Measurements from ENCODE around the gene AMH. TPM values are rescaled to one million over a fixed set of nuclear protein-coding genes. Genes with fewer than 3 reads are reported as not detected.

Gene AMH
- total RNA-seq, 1 donor from 2014 or later = 0.82 TPM

DNA sequence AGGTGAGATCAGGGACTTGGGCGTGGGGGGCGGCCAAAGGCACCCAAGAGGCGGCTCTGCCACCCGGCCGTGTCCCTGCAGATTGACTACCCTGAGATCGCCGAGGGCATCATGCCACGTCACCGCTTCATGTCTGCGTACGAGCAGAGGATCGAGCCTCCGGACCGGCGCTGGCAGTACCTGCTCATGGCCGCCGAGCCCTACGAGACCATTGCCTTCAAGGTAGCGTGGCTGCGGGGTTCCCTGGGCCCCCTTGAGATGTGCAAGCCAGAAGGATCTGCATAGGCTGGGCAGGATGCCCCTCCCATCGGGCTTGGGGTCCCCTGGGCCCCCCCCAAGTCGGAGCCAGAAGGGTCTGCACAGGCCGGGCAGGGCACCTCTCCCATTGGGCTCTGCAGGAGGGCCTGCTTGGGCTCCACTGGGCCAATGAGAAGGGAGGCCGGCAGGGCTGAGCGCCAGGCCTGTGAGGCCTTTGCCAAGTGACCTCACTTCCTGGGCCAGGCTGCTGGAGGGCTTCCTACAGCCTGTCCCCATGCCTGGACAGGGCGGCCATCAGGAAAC, 2.2 kb upstream of the AMH start:
- DNase-seq (ENCODE audit: low spot score in 2 of 2) (peak in 1 of 2 donors; percentile 81), FAIRE-seq (no peak)

DNA sequence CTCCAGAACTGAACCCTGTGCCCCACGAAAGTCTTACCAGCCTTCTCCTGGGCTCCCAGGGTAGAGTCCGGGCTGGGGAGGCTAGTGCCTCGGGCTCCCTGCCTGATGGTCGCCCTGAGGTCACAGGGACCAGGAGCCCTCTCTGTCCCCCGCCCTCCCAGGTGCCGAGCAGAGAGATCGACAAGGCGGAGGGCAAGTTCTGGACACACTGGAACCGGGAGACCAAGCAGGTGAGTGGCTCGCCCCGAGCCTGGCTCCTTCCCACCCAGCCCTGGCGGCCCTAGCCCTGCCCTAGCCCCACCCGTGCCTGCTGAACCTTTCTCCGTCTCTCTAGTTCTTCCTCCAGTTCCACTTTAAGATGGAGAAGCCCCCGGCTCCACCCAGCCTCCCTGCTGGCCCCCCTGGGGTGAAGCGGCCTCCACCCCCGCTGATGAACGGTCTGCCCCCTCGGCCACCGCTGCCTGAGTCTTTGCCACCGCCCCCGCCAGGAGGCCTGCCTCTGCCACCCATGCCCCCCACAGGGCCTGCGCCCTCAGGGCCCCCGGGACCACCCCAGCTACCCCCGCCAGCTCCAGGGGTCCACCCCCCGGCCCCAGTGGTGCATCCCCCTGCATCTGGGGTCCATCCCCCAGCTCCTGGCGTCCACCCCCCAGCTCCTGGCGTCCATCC, 1.6 kb upstream of the AMH start:
- FAIRE-seq (no peak), DNase-seq (ENCODE audit: low spot score in 2 of 2) (no peak)

DNA sequence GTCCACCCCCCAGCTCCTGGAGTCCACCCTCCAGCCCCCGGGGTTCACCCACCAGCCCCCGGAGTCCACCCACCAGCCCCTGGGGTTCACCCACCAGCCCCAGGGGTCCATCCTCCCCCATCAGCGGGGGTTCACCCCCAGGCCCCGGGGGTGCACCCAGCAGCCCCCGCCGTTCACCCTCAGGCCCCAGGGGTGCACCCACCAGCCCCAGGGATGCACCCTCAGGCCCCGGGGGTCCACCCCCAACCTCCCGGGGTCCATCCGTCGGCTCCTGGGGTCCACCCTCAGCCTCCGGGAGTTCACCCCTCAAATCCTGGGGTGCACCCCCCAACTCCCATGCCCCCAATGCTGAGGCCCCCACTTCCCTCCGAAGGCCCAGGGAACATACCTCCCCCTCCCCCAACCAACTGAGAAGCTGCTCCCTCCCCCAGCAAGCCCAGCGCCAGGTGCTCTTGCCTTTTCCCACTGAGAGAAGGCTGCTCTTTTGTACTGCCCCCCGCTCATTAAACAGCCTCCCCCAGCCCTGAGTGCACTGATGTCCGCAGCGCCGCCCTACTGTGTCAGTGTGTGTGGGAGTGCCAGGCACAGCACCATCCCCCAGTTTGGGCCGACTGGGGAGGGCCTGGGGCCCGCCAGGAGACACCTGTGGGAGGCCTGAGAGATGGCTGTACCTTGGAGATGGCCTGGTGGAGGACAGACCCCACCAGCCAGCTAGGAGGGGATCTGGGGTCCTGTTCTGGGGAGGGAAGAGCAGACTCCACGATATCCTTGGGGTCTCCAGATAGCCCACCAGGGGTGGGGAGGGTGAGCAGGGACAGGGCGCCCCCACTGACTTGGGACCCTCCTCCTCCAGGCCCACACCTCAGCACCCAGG, 750 bp upstream of the AMH start:
- DNase-seq (ENCODE audit: low spot score in 2 of 2) = no peak
- no peak for FAIRE-seq

DNA sequence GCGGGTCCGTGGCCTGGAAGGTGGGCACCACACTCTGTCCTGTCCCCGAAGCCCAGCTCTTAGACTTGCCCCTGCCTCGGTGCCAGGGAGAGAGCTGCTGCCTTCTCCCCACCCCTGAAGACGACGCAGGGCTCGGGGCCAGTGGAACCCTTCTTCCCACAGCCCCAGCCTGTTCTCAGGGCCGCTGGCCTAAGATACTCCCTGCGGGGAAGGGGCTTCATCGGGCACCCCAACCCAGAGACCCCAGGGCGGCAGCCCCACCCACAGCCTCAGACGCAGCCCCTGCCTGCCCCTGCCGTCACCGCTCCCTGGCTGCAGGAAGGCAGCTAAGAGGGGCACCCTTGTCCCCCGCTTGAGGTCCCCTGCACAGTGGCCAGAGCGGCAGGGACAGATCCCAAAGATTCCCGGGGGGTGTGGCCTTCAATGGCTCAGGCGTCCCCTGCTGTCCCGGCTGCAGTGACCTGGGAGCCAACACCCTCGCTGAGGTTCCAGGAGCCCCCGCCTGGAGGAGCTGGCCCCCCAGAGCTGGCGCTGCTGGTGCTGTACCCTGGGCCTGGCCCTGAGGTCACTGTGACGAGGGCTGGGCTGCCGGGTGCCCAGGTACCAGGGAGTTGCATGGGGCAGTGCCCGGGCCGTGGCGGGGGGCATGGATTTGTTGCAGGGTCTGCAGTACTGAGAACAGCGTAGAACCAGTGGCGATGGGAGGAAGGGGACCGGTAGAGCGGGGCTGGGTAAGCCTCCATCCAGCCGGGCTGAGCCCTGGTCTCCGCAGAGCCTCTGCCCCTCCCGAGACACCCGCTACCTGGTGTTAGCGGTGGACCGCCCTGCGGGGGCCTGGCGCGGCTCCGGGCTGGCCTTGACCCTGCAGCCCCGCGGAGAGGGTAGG, 1.0 kb downstream of the AMH start:
- no peak for FAIRE-seq
- DNase-seq (ENCODE audit: low spot score in 2 of 2) = peak in 1 of 2 donors; percentile 51

DNA sequence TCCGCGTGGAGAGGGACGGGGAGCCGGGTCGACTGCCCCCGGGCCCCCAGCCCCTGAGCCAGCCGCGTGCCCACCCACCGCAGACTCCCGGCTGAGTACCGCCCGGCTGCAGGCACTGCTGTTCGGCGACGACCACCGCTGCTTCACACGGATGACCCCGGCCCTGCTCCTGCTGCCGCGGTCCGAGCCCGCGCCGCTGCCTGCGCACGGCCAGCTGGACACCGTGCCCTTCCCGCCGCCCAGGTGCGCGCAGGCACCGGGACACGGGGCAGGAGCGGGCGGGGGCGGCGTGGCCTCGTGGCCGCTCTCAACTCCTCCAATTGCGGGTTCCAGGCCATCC, 1.6 kb downstream of the AMH start:
- FAIRE-seq = no peak
- DNase-seq (ENCODE audit: low spot score in 2 of 2) = no peak

DNA sequence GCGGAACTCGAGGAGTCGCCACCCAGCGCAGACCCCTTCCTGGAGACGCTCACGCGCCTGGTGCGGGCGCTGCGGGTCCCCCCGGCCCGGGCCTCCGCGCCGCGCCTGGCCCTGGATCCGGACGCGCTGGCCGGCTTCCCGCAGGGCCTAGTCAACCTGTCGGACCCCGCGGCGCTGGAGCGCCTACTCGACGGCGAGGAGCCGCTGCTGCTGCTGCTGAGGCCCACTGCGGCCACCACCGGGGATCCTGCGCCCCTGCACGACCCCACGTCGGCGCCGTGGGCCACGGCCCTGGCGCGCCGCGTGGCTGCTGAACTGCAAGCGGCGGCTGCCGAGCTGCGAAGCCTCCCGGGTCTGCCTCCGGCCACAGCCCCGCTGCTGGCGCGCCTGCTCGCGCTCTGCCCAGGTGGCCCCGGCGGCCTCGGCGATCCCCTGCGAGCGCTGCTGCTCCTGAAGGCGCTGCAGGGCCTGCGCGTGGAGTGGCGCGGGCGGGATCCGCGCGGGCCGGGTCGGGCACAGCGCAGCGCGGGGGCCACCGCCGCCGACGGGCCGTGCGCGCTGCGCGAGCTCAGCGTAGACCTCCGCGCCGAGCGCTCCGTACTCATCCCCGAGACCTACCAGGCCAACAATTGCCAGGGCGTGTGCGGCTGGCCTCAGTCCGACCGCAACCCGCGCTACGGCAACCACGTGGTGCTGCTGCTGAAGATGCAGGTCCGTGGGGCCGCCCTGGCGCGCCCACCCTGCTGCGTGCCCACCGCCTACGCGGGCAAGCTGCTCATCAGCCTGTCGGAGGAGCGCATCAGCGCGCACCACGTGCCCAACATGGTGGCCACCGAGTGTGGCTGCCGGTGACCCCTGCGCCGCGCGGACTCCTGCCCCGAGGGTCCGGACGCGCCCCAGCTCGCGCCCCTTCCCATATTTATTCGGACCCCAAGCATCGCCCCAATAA, 2.3 kb downstream of the AMH start:
- DNase-seq (ENCODE audit: low spot score in 2 of 2) (peak in 1 of 2 donors; percentile 37), FAIRE-seq (no peak)

DNA sequence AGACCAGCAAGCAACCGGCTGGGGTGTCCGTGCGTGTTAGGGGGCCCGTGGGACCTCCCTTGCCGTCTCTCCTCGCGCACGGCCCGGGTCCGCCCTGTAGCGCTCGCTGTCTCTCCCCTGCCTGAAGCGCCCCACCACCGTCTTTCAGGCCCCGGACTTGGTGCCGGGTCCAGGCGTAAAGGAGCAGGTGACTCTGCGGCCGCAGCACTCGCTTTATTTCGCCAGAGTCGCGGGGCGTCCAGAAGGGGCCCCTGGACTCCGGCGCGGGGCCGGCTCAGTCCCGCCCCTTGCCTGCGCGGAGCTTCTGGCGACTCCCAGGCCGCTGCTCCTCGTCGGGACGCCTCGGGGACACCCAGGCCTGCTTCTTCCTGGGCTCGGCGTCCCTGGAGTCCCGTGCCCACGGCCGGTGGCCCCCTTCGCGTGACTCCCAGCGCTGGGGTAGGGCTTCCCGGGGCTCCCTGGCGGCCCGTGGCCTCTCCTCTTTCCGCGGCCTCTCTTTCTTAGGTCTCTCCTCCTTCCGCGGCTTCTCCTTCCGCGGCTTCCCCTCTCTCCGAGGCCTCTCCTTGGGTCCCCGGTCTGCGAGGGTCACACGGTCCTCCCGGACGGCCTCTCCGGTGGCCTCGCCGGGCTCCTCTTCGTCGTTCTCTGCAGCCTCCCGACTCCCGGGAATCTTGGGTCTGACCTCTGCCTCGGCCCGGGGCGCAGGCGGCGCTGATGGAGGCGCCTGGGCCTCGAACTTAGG, 3.1 kb downstream of the AMH start:
- FAIRE-seq = no peak
- peak in 1 of 2 donors; percentile 54 for DNase-seq (ENCODE audit: low spot score in 2 of 2)

DNA sequence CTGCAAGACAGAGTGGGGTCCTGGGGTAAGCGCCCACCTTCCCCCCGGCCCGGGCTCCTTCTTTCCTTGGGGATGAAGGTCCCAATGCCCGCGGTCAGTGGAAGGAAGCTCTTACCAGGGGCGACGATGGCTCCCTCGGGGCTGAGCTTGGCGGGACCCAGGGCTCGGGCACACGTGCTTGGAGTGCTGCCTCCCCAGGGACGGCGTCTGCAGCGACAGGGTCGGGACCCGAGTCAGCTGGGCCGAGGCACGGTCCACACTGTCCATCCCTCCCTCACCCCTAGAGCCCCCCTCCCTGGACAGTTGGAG, 3.6 kb downstream of the AMH start:
- DNase-seq (ENCODE audit: low spot score in 2 of 2) = no peak
- FAIRE-seq = no peak

DNA sequence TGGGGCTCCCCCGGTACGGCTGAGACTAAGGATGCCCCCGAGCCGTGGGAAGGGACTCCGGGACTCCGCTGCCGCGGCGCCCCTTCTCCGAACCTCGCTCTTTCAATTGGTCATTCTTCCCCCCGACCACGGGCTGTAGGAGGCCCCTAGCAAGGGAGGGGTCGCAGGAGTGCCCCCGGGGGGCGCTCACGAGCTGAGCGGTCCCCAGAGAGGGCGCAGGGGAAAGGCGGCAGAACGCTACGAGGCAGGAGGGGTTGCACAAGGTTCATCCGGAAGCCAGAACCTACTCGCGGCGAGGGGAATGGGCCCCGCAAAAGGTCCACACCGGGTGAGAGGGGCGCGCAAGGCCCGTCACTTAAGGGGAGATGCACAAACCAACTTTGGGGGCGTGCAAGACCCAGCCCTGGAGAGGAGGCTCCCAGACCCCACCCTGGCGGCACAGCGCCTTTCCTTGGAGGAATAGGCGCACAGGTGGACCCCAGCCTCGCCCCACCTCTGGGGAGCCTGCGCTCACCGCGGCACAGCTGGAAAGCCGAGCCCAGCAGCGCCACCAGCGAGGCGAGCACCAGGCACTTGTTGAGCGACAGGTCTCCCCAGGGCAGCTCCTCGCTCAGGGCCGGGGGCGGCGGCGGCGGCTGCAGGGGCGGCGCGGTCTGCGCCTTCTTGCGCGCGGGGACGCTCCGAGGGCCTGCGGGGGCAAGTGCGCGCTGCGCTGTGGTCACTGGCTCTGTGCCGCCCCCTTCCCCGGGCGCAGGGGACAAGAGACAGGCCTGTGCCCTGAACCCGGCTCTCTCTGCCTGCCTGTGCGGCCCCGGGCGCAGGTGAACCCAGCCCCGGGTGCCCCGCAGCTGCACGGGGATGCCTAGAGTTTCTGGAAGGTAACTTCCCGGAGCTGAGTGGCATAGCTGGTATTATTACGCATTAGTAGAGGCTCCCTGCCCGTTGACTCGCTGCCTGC, 4.3 kb downstream of the AMH start:
- no peak for FAIRE-seq

DNA sequence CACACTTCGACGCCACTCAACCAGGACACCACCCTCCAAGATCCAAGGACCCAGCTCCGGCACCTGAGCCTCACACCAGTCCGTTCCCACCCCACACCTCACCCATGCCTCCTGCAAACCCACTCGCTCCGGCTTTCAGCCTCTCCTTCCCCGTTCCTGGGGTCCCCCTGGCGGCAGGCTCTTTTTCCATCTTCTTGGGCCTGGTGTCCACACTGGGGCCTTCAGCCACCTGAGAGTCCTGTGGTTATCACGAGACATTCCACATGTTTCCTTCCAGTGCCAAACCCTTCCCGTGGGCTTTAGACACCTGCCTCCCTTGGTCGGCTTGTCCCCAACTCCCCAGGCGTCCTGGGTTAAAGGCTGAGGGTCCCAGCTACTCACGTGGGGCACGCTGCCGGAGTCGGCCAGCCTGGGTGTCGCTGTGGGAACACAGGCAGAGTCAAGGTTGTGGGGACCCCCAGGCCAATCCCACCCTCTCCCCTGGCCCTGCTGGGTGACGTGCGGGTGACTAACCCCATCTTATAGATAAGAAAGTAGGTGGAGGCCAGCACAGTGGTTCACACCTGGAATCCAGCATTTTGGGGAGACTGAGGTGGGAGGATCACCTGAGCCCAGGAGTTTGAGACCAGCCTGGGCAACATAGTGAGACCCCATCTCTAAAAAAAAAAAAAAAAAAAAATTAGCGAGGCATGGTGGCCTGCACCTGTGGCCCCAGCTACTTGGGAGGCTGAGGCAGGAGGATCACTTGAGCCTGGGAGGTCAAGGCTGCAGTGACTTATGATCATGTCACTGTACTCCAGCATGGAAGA, 5.1 kb downstream of the AMH start:
- FAIRE-seq = no peak
- DNase-seq (ENCODE audit: low spot score in 2 of 2) = no peak

More for the DNA sequence above, 4.3 kb downstream of the AMH start:
- DNase-seq (ENCODE audit: low spot score in 2 of 2) = peak in 1 of 2 donors; percentile 53

DNA sequence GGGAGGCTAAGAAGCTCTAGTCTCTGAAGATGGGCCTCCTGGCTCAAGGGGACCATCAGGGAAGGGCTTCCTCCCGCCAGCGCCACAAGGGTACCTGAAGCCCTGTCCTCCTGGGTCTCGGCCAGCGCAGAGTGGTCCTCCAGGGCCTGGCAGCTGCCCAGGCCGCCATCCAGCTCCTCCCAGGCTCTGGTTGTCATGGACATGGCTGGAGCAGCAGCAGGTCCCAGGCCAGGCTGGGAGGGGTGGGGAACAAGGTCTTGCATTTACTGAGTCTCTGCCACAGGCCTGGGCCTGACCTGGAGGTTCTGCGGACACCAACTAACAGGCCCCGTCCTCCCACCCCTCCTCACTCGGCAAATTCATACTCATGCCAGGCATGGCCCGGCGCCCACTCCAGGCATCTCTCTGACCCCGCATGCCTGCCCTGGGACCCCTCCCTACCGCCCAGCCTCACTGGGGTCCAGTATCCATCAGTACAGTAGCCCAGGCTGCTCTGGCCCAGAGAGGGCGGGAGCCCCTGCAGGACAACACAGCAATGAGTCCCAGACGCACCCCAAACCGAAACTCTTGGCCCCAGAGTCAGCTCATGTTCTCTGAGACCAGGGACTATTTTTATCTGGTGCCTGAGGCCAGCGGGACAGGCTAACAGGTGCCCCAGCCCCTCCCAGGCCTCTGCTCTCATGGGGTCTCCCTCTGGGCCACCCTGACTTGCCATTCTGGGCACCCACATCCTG, 6.2 kb downstream of the AMH start:
- no peak for FAIRE-seq
- no peak for DNase-seq (ENCODE audit: low spot score in 2 of 2)

DNA sequence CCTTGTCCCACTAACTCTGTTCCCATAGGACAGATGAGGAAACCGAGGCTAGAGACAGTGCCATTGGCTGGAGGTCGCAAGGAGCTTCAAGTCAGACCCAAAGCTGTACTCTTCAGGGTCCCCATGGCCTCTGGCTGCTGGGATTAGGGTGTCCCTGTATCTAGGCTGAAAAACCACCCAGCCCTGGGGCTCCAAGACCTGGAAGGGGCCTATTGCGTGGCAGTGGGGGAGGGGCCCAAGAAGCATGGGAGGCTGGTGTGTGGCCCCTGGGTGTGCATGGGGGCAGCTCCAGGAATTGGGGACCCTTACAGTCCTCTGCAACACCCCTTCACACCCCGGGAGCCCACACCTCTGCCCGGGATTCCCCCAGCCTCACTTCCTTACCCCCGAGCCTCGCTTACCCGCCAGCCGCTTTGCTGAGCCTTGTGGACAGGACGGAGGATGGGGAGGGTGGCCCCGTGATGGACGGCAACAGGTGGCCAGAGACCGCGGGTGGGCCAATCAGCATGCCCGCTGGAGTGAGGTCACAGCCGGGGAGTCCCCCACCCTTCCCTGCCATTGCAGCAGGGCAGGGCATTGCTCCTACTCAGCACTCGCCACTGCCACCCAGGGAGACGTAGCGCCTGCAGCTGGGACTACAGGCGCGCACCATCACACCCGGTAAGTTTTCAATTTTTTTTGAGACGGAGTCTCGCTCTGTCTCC, 7.0 kb downstream of the AMH start, which contains the start of gene JSRP1:
Gene JSRP1 (minus strand): TSS at position 436 of the 704 bp plus-strand sequence. CDS start 1,103 bp downstream, outside the sequence.
- DNase-seq (ENCODE audit: low spot score in 2 of 2) (no peak), FAIRE-seq (no peak)

DNA sequence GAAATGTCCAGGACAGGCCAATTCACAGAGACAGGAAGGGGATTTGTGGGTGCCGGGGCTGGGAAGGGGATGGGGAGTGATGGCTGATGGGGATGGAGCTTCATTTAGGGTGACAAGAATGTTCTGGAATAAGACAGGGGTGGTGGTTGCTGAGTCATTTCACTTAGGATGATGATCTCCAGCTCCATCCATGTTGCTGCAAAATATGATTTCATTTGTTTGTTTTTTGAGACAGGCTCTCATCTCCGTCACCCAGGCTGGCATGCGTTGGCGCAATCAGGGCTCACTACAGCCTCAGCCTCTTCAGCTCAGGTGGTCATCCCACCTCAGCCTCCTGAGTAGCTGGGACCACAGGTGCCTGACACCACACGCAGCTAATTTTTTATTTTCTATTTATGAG, 10.2 kb downstream of the AMH start:
- FAIRE-seq (no peak), DNase-seq (ENCODE audit: low spot score in 2 of 2) (no peak)

DNA sequence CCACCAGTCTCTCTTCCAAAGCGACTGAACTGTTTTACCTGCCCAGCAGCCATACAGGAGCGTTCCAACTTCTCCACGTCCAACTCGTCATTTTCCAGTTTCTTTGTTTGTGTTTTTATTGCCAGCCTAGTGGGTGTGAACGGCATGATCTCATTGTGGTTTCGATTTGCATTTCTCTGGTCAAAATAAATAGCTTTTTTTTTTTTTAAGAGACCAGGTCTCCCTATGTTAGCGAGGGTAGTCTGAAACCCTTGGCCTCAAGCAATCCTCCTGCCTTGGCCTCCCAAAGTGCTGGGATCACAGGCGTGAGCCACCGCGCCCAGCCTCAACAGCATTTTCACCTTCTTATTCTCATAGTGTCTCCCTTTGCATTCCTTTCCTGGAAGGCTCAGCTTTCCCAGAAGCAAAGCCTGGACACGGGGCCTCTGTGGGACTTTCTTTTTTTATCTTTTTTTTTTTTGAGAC, 11.2 kb downstream of the AMH start:
- no peak for FAIRE-seq
- DNase-seq (ENCODE audit: low spot score in 2 of 2) = no peak

DNA sequence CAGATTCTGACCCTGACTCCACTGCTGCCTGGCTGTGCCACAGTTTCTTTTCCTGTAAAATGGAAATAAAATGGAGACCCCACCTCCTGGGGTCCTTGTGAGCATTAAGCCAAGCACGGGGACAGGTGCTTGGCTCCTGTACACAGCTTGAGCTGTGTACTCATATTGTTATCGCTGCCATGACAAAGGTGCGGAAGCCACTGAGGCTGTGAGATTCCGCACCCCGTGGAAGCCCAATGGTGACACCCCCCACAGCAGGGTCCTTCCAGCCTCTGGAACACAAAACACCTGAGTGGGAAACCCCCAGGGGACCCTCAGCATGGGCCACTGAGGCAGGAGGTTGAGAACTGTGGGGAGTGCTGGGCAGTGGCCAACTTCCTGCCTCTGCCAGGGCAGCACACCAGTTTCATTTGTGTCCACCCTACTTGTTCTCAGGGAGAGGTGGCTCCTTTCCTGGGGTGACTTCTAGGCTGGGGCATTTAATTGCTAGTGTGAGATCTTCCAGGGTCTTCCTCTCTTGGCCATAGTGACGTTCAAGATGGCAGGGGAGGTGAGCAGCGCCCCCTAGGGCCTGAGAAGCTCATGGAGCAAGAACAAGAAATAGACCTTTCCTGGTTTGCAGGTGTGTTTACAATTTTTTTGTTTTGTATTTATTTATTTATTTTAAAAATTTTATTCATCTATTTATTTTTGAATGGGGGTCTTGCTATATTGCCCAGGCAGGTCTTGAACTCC, 12.5 kb downstream of the AMH start:
- FAIRE-seq (no peak), DNase-seq (ENCODE audit: low spot score in 2 of 2) (no peak)
